GM12874 (cell line): ENCODE data around the gene CAVIN3.

Experiments used
- CTCF ChIP-seq: IDR thresholded peaks from 2 replicates; pipeline ENCODE4 v1.5.1; 2011; ENCODE audit warnings: low read depth, mild to moderate bottlenecking, control low read depth, low read length, moderate library complexity; ENCODE audit not compliant: insufficient read depth

Gene CAVIN3

GRCh38 chr11:6323291-6323905 lies 3.1 kb upstream of the CAVIN3 start:
- no peak for TF ChIP-seq CTCF

- TF ChIP-seq CTCF = no peak
These were observed 1.7 kb upstream of the CAVIN3 start for GRCh38 chr11:6321961-6322362.

GRCh38 chr11:6321356-6321755 lies 1.1 kb upstream of the CAVIN3 start:
- no peak for TF ChIP-seq CTCF

GRCh38 chr11:6319704-6320410 lies 444 bp downstream of the CAVIN3 start:
- TF ChIP-seq CTCF = no peak

- no peak for TF ChIP-seq CTCF
These were observed 1.1 kb downstream of the CAVIN3 start for GRCh38 chr11:6319001-6319703.

- TF ChIP-seq CTCF = no peak
These were observed 2.1 kb downstream of the CAVIN3 start for GRCh38 chr11:6318204-6318603.

GRCh38 chr11:6315811-6316425 lies 4.4 kb downstream of the CAVIN3 start:
- TF ChIP-seq CTCF = peak; percentile 90
